Suppressor macrophage treated with lipopolysaccharide for 1 hour (primary cell): ENCODE measurements around the gene RPL31.
"Not testable (repeated sequence)": the region's sequence is repeated elsewhere in the genome, so short reads cannot be mapped to it uniquely, and the experiment has no call there.

Source experiments
- DNase-seq, 3 donors: peaks; one replicate each; pipeline ENCODE4 v3.0.0-alpha.2; 2020 to 2022

Gene RPL31

DNA sequence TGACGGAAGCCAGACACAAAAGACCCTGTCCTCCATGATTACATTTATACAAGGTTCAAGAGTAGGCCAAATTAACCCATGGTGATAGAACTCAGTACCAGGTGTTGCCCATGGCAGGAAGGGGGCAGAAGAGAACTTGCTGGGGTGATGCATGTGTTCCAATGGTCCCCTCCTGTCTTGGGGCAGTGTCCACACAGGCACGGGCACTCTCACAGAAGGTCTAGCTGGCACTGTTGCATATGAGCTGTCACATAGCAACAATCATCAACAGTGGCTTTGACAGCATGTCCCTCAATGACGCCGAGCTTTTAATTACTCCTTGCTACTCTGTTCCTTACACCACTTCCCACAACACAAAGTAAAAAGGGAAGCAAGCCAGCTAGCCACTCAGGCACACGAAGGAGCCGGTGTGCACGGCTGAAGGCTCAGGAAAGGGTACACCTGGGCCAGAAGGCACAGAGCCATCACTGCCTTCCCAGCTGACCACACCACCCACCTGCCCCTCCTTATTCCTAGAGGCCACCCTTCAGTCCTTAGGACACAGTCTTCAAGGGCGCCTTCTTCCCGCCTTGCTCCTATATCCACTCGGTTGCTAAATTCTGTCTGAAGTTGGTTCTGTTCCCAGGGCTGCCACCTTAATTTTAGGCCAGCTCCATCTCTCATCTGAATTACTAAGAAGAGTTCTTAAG lies 28.9 kb downstream of the RPL31 start:
- DNase-seq = peak in 1 of 3 donors; percentile 3

DNA sequence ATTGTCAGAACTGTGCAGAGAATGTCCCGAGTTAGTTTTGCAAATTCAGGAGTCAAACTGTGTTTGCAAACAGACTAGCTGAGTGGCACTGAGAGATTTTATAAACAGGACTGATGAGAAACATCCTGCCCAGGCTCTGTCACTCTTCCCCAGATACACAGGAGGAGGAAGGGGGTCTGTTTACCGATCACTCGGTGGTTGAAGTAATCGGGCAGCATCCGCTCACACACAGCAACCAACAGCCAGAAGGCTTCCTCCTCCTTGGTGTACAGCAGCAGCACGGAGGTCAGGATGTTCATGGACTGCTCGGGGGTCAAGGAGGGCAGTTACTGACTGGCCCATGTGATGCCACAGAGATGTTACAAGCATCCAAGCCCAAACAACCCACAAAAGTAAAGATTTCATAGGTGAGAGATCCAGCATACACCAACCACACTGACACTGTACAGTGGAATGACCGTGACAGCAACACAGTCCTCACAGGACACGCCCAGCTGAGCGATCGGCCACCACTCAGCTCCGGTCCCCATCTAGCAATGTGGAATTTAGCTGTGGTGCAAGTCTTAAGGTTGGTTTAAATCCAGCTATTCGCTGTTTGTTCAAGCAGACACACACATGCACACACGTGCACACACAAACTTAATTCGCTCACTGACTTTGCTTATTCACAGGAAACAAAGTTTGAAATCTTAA lies 30.1 kb downstream of the RPL31 start:
- DNase-seq = no peak

DNA sequence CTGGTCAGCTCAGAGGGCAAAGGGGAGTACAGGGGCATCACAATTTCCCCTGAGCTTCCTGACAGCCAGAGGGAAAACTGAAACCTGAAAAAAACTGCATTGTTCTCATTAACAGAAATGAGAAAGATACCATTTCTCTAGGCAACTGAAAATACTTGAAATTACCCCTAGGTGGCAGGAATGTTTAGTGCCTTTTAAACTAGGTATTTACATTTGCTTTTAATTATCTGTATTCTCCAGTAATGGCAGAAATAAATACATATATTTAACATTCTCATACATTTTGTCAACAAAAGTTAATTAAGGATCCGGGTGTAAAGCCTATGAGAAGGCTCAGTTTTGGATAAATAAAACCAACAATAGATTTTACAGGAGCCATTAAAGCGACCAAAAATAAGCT lies 34.5 kb downstream of the RPL31 start:
- peak; percentile 42 to 60 (median 43) for DNase-seq

DNA sequence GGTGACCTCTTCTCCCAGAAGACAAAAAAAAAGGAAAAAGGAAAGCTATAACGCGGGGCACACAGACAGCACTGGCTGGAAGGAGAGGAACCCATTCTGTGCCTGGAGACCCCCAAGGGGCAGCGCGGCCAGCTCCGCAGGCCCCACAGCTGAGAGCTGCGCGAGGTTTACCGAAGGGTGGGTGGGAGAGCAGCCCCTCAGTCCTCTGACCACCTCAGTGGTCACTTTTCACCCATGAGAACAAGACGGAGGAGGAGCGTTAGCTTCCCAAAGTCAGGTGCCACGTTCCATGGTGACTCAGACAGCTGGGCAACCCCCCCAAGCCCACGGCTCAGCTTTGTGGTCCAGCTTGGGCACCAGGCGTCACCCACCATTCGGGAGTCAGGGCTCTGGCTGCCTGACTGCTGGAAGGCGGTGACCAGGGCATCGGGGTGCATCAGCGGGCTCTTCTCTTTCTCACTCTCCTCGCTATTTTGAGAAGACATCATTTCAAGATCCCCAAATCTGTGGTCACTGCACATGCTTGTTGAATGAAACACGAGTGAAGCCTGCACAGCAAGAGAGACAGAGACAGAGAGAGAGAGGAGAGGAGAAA lies 35.2 kb downstream of the RPL31 start:
- no peak for DNase-seq

DNA sequence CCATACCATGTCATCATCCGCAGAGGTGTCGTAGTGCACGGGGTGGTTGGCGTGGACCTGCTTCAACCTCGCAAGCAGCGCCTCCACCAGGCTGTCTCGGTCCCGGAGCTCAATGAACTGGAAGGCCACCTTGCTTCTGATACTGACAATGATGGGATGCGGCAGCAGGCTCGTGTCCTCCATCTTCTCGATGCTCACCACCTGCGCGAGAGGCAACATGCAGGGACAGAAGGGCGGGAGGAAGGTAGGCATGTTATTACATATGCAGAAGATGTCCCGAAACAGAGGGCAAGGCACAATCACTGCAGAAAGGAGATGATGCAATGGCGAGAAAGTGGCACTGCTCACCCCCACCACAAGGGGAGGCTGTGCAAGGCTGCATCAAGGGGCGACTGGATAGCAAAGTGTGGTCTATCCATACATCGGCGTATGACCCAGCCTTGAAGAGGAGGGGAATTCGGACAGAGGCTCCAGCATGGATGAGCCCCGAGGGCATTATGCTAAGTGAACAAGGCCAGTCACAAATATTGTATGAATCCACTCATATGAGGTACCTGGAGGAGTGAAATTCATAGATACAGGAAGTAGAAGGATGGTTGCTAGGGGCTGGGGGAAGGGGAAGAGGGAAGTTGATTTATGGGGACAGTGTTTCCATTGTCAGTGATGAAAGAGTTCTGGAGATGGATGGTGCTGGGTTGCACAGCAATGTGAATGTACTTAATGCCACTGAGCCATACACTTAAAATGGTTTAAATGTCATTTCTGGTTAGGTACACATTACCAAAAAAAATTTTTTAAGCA lies 36.6 kb downstream of the RPL31 start:
- DNase-seq = peak; percentile 31 to 60 (median 37)

DNA sequence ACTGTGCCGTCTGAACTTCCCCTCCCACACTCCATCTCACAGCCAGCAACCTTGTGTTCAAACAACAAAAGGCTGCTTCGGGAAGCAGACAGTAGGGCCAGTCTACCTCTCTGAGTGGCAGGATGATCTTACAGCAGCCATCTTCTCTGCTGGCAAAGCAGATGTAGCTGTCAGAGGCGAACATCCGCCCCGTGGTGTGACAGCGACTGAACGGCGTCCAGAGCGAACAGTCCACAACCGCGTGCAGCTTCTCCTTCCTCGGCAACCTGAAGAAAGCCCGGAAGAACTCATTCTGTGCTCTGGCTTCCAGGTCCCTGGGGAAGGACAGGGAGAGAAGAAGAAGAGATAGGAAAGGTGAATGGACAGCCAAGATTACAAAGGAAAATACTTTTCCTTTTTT lies 38.0 kb downstream of the RPL31 start:
- DNase-seq = no peak

DNA sequence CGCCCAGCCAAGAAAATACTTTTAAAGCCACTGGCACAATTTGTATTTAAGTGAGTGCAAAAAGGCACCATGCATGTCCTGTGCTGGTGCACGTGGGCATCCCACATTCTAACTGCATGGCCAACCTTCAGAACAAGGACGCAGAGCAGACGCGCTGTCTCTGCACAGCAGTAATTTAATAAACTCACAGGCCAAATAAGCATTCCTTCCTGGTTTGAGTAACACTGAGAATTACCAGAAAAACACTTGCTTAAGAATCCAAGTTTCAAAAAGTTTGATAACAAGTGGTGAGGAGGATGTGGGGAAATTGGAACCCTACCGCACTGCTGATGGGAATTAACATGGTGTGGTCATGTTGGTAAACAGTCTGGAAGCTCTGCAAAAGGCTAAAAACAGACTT lies 38.7 kb downstream of the RPL31 start:
- peak in 2 of 3 donors; percentile 38 to 50 for DNase-seq

DNA sequence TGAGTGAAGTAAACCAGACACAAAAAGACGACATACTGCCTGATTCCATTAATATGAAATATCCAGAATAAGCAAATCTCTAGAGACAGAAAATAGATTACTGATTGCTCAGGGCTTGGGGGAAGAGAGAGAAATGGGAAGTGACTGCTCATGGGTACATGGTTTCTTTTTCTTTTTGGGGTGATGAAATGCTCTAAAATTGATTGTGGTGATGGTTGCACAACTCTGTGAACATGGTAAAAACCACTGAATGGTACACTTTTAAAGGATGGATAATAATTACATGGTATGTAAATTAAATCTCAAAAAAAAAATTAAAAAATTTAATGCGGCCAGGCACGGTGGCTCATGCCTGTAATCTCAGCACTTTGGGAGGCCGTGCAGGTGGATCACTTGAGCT lies 39.3 kb downstream of the RPL31 start:
- DNase-seq = peak; percentile 62 to 86 (median 81)

DNA sequence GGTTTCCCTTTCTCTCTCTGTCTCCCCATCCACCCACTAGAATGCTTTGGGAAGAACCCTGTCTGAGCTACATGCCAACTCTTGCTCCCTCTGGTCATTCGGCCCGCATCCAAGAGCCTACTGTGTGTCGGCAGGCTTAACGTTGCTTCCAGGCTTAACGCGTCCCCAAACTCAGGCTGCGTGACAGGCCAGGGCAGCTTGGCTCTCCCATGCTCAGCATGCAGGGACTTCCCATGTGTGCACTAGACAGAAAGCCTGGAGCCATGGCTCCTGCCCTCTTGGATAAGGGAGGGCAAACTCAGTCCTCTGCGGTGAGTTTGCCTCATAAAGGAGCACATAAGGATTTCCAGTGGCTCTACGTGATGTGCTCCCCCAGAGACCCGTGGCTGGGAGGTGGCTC lies 43.2 kb downstream of the RPL31 start:
- DNase-seq = no peak

DNA sequence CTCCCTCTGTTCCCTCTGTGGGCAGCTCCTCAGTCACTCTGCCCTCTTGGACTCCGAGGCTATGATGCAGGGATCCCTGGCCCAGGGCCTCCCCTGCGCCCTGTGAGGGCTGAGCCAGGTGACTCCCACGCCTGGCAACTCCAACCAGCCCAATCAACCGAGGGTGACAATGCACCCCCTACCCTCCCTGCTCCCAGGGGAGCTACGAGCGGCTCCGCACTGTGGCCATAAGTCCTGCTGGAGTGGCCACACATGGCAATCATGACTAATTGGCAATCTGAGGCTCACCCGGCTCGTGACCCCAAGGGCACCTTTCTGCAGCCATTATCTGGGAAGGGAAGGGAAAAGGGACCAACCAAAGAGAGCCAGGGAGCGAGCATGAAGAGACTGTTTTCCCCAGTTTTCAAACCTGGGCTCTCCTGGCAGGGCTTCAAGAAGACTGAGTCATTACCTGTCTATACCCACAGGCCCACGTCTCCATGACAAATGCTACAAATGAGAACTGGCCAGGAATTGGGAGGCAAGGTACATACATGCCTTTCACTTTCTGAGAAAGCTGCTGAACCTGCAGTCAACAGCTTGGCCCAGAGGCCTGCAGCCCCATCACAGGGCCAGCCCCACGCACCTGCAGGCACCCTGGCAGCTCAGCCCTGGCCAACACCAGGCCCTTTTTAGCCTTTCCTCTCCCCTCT lies 45.1 kb downstream of the RPL31 start:
- no peak for DNase-seq

DNA sequence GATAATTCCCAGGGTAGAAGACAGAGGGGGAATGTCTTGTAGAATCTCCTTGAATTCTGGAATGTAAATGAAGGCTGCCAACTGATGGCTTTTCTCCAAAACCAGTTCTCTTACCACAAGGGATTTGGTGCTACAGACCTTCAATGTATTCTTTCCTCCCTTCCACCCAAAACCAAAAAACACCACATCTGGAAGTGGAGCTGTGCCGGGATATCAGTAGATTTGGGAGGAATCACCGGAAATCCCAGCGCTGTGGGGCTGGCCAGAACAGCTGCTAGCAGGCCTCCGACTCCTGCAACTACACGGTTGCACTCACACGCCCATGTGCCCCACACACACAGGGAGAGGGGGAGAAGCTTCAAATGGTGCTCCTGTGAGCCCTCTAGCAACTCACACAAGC lies 45.7 kb downstream of the RPL31 start:
- no peak for DNase-seq

DNA sequence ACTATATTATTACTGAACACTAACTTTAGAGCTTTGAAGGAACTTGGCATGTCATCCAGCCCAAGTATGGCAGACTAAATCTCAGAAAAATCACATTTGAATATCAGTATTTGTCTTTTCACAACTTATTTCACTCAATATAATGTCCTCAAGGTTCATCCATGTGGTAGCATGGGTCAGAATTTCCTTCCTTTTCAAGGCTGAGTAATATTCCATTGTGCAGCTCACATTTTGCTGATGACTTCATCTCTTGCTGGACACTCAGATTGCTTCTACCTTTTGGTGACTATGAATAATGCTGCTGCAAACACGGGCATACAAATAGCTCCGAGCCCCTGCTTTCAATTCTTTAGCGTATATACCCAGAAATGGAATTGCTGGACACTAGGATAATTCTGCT lies 46.7 kb downstream of the RPL31 start:
- DNase-seq = no peak

DNA sequence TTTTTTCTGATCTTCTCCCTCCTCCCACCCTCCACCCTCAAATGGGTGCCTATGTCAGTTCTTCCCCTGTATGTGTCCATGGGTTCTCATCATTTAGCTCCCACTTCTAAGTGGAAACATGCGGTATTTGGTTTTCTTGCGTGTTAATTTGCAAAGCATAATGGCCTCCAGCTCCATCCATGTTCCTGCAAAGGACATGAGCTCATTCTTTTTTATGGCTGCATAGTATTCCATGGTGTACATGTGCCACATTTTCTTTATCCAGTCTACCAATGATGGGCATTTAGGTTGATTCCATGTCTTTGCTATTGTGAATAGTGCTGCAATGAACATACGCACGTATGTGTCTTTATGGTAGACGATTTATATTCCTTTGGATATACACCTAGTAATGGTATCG lies 48.8 kb downstream of the RPL31 start:
- not testable (repeated sequence) for DNase-seq

DNA sequence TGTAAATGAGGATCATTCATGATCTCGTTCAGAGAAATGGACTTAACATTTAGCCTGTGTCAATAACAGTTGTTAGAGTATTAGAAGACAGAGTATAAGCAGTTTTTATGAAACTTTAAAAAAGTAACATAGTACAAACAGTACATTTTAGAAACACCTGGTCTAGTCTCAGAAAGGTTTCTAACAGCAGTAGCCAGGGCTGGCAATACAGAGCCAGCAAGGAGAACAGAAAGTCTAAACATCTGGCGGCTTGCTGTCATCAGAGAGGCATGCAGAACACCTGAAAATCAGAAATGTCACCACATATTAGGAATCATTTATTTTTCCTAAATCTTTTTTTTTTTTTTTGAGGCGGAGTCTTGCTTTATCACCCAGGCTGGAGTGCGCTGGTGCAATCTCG lies 50.1 kb downstream of the RPL31 start:
- no peak for DNase-seq

DNA sequence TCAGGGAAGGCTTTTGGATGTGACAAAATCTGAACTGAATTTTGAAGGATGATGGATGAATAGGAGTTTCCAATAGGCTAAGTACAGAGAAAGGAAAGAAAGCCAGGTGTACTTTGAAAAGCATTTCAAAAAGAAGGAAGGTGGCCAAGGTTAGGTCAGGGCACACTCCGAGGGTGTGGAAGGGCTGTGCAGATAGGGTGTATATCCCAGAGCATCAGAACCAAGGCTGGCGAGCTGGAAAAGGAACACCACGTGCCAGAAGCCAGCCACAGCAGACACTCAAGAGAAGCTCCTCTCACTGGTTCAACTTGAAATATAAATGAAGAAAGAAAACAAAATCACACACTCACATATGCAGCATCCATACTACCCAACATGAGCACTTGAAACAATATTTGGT lies 51.0 kb downstream of the RPL31 start:
- no peak for DNase-seq
